ENCODE measurements around the gene TUG1. TPM values are rescaled to one million over a fixed set of nuclear protein-coding genes. Genes with fewer than 3 reads are reported as not detected.

Gene TUG1
- total and polyA plus RNA-seq, 7 donors = 10.9 to 38.5 (median 26.4) TPM

- peaks cover 38% of the 10 kb centered on the region for H3K4me1 ChIP-seq
- 3 to 6% (median 3%) methylated on average over 36 to 49 of the region's 49 CpGs for WGBS, 3 donors
- H3K9me3 ChIP-seq = peaks cover 9% of the 10 kb centered on the region
- H3K27ac ChIP-seq = peak overlapping the region; percentile 94
- ATAC-seq (peak; percentile 39 to 47 (median 42)), DNase-seq (no peak)
- intact Hi-C loops (cut with DNase I) = loop anchor here (2.0 kb wide), 2 partner anchors 113 to 115 kb away; no protein-coding TSS in a partner anchor
- H3K27me3 ChIP-seq (ENCODE audit: insufficient read depth in 3 of 3, low read length in 2 of 3) = no peaks in the 10 kb centered on the region
- no peak for TF ChIP-seq CTCF (IDR thresholded peaks at IDR 0.05)
- H3K36me3 ChIP-seq (ENCODE audit: insufficient read depth in 1 of 2, low read depth in 1 of 2) = peaks cover 12 to 30% of the 10 kb centered on the region in 2 donors
- peak overlapping the region; percentile 86 for H3K4me3 ChIP-seq
Measured at GRCh38 chr22:30969532-30970355, 679 bp downstream of the TUG1 start.

GRCh38 chr22:30970356-30970746 is 1.3 kb downstream of the TUG1 start:
- Histone ChIP-seq H3K4me1 (peaks cover 32% of the 10 kb centered on the region), H3K4me3 (peak overlapping the region; percentile 86), H3K27ac (peak overlapping the region; percentile 94), H3K27me3 (ENCODE audit: insufficient read depth in 3 of 3, low read length in 2 of 3) (no peaks in the 10 kb centered on the region), H3K36me3 (ENCODE audit: insufficient read depth in 1 of 2, low read depth in 1 of 2) (peaks cover 10 to 34% of the 10 kb centered on the region in 2 donors), H3K9me3 (peaks cover 14% of the 10 kb centered on the region)
- TF ChIP-seq CTCF (IDR thresholded peaks at IDR 0.05) = no peak
- DNase-seq = no peak
- WGBS, 3 donors = 48 to 63% (median 57%) methylated on average over 3 of the region's 3 CpGs
- ATAC-seq = no peak
- intact Hi-C loops (cut with DNase I) = no loop called here

- peaks cover 4 to 18% of the 10 kb centered on the region in 2 donors for H3K36me3 ChIP-seq (ENCODE audit: insufficient read depth in 1 of 2, low read depth in 1 of 2)
- no peak overlapping the region for H3K4me3 ChIP-seq
- ATAC-seq = no peak
- H3K27me3 ChIP-seq (ENCODE audit: insufficient read depth in 3 of 3, low read length in 2 of 3) = no peaks in the 10 kb centered on the region
- TF ChIP-seq CTCF (IDR thresholded peaks at IDR 0.05) = no peak
- intact Hi-C loops (cut with DNase I) = no loop called here
- no peak for DNase-seq
- H3K27ac ChIP-seq = no peak overlapping the region
- H3K9me3 ChIP-seq = peaks cover 36% of the 10 kb centered on the region
- WGBS, 3 donors = 86 to 98% (median 87%) methylated on average over 3 of the region's 3 CpGs
- H3K4me1 ChIP-seq = peaks cover 4% of the 10 kb centered on the region
Measured at GRCh38 chr22:30978304-30978962, 9.4 kb downstream of the TUG1 start.

- DNase-seq = no peak
- Histone ChIP-seq H3K27me3 (ENCODE audit: insufficient read depth in 3 of 3, low read length in 2 of 3) (no peaks in the 10 kb centered on the region), H3K9me3 (peaks cover 26% of the 10 kb centered on the region), H3K27ac (no peak overlapping the region), H3K4me3 (no peak overlapping the region), H3K36me3 (ENCODE audit: insufficient read depth in 1 of 2, low read depth in 1 of 2) (peaks cover 0 to 8% of the 10 kb centered on the region in 2 donors), H3K4me1 (peaks cover 4% of the 10 kb centered on the region)
- ATAC-seq = no peak
- TF ChIP-seq CTCF (IDR thresholded peaks at IDR 0.05) = no peak
- intact Hi-C loops (cut with DNase I) = no loop called here
- WGBS, 3 donors = 88 to 95% (median 95%) methylated on average over 3 of the region's 3 CpGs
Measured at GRCh38 chr22:30979932-30980331, 10.9 kb downstream of the TUG1 start.
